Measurements from ENCODE around the gene HAPLN2.
A peak's percentile ranks its signal among the peaks of the same experiment; 100 is the strongest.

The HAPLN2 gene

DNA sequence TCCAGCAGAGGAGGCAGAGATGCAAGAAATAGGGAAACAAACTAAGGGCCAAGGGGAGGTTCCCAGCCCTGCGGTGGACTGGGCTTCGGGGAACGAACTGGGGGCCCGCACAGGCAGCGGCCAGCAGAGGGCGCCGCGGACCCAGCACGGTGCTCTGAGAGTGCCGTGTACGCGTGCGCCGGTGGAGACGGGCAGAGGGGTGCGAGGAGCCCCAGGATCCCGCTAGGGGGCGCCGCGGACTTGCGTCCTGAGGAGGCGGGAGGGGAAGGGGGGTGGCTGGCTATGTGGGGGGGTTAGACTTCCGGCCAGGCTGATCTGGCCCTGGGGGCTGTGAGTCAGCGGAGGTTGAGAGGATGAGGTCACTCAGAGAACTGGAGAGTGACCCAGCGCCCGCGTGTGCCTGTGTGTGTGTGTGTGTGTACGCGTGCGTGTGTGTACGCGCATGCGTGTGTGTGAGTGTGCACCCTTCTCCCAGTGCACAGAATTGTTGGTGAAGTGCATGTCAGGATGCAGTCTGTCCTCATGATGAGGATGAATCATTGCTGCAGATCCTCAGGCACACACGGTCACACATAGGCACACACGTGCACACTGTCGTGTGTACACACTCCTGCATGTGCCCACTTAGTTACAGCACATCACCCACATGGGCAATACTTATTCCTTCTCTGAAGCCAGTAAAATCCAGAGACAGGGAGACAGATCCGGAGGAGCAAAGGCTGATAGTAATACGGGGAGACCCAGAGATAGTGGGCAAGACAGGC is 41.0 kb downstream of the HAPLN2 start:
- peaks cover 53% of the 10 kb centered on the region for H3K4me1 ChIP-seq (ENCODE audit: control insufficient read depth, insufficient read depth, low read length, poor library complexity, severe bottlenecking)
- H3K36me3 ChIP-seq (ENCODE audit: control insufficient read depth, insufficient read depth, low read length), result no peaks in the 10 kb centered on the region
- H3K27me3 ChIP-seq (replicated peaks; ENCODE audit: control insufficient read depth, insufficient read depth, low read length, poor library complexity, severe bottlenecking), result peaks cover 14% of the 10 kb centered on the region
- no peak overlapping the region for H3K4me3 ChIP-seq (ENCODE audit: insufficient read depth, low read depth, low read length, poor library complexity, severe bottlenecking)
- peak; percentile 72 to 83 (median 83) for DNase-seq
- H3K27ac ChIP-seq (ENCODE audit: insufficient read depth, low read length, poor library complexity, severe bottlenecking), result no peak overlapping the region
- H3K9me3 ChIP-seq (ENCODE audit: control insufficient read depth, low read length), result no peaks in the 10 kb centered on the region

DNA sequence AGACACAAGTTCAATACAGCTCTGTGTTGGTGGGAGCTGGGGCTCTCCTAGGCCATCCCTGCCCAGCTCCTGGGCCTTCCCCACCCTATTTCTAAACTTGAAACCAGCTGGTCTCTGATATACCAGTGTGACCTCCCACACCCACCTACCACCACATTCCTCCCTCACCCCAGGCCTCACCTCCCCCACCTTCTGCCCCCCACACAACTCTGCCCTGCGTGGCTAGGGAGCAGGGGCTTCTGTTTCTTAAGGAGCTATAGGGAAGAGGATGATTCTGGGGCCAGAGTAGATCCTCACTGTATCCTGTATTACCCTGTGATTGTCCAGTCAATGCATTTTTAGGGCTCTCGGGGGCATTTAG is 41.5 kb downstream of the HAPLN2 start:
- peaks cover 14% of the 10 kb centered on the region for H3K27me3 ChIP-seq (replicated peaks; ENCODE audit: control insufficient read depth, insufficient read depth, low read length, poor library complexity, severe bottlenecking)
- no peak overlapping the region for H3K27ac ChIP-seq (ENCODE audit: insufficient read depth, low read length, poor library complexity, severe bottlenecking)
- H3K4me3 ChIP-seq (ENCODE audit: insufficient read depth, low read depth, low read length, poor library complexity, severe bottlenecking), result no peak overlapping the region
- H3K36me3 ChIP-seq (ENCODE audit: control insufficient read depth, insufficient read depth, low read length), result no peaks in the 10 kb centered on the region
- peaks cover 53% of the 10 kb centered on the region for H3K4me1 ChIP-seq (ENCODE audit: control insufficient read depth, insufficient read depth, low read length, poor library complexity, severe bottlenecking)
- DNase-seq, result no peak
- H3K9me3 ChIP-seq (ENCODE audit: control insufficient read depth, low read length), result no peaks in the 10 kb centered on the region

GRCh38 chr1:156662005-156662799 is 43.0 kb downstream of the HAPLN2 start:
- Histone ChIP-seq H3K27ac (ENCODE audit: insufficient read depth, low read length, poor library complexity, severe bottlenecking) (no peak overlapping the region), H3K36me3 (ENCODE audit: control insufficient read depth, insufficient read depth, low read length) (no peaks in the 10 kb centered on the region), H3K27me3 (replicated peaks; ENCODE audit: control insufficient read depth, insufficient read depth, low read length, poor library complexity, severe bottlenecking) (peaks cover 1% of the 10 kb centered on the region), H3K4me3 (ENCODE audit: insufficient read depth, low read depth, low read length, poor library complexity, severe bottlenecking) (no peak overlapping the region), H3K4me1 (ENCODE audit: control insufficient read depth, insufficient read depth, low read length, poor library complexity, severe bottlenecking) (peaks cover 43% of the 10 kb centered on the region), H3K9me3 (ENCODE audit: control insufficient read depth, low read length) (no peaks in the 10 kb centered on the region)
- no peak for DNase-seq

DNA sequence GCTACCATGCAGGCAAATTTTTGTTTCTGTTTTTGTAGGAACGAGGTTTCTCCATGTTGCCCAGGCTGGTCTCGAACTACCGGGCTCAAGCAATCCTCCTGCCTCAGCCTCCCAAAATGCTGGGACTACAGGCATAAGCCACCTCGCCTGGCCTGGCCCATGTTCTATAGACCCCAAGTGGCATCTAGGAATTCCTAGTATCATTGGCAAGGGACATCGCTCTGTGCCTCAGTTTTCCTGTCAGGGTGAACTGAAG is 43.5 kb downstream of the HAPLN2 start:
- Histone ChIP-seq H3K9me3 (ENCODE audit: control insufficient read depth, low read length) (no peaks in the 10 kb centered on the region), H3K4me3 (ENCODE audit: insufficient read depth, low read depth, low read length, poor library complexity, severe bottlenecking) (no peak overlapping the region), H3K4me1 (ENCODE audit: control insufficient read depth, insufficient read depth, low read length, poor library complexity, severe bottlenecking) (peaks cover 38% of the 10 kb centered on the region), H3K36me3 (ENCODE audit: control insufficient read depth, insufficient read depth, low read length) (no peaks in the 10 kb centered on the region), H3K27ac (ENCODE audit: insufficient read depth, low read length, poor library complexity, severe bottlenecking) (no peak overlapping the region), H3K27me3 (replicated peaks; ENCODE audit: control insufficient read depth, insufficient read depth, low read length, poor library complexity, severe bottlenecking) (no peaks in the 10 kb centered on the region)
- DNase-seq, result no peak

DNA sequence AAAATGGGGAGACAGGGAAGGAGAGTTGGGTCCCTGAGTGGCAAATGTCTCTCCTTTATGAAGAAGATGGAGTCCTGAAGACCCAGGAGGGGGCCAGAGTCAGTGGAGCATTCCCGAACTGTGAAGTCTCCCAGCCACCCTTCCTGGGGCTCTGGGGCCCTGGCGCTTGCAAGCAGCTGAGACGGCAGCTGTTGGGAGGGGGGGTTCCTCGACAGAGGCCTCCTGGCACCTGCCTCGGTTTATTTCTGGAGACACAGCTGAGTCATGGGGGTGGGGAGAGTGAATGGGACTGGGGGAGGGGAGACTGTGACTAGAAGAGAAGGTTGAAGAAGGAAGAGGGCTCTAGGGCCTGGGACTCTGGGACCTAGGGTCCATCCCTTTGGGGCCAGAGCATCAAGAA is 44.0 kb downstream of the HAPLN2 start:
- Histone ChIP-seq H3K4me3 (ENCODE audit: insufficient read depth, low read depth, low read length, poor library complexity, severe bottlenecking) (no peak overlapping the region), H3K4me1 (ENCODE audit: control insufficient read depth, insufficient read depth, low read length, poor library complexity, severe bottlenecking) (peaks cover 35% of the 10 kb centered on the region), H3K27ac (ENCODE audit: insufficient read depth, low read length, poor library complexity, severe bottlenecking) (no peak overlapping the region), H3K36me3 (ENCODE audit: control insufficient read depth, insufficient read depth, low read length) (no peaks in the 10 kb centered on the region), H3K9me3 (ENCODE audit: control insufficient read depth, low read length) (no peaks in the 10 kb centered on the region), H3K27me3 (replicated peaks; ENCODE audit: control insufficient read depth, insufficient read depth, low read length, poor library complexity, severe bottlenecking) (no peaks in the 10 kb centered on the region)
- no peak for DNase-seq

GRCh38 chr1:156664046-156664766 is 45.0 kb downstream of the HAPLN2 start:
- H3K27ac ChIP-seq (ENCODE audit: insufficient read depth, low read length, poor library complexity, severe bottlenecking), result no peak overlapping the region
- H3K9me3 ChIP-seq (ENCODE audit: control insufficient read depth, low read length), result no peaks in the 10 kb centered on the region
- H3K4me1 ChIP-seq (ENCODE audit: control insufficient read depth, insufficient read depth, low read length, poor library complexity, severe bottlenecking), result peaks cover 32% of the 10 kb centered on the region
- no peak for DNase-seq
- H3K36me3 ChIP-seq (ENCODE audit: control insufficient read depth, insufficient read depth, low read length), result no peaks in the 10 kb centered on the region
- no peak overlapping the region for H3K4me3 ChIP-seq (ENCODE audit: insufficient read depth, low read depth, low read length, poor library complexity, severe bottlenecking)
- no peaks in the 10 kb centered on the region for H3K27me3 ChIP-seq (replicated peaks; ENCODE audit: control insufficient read depth, insufficient read depth, low read length, poor library complexity, severe bottlenecking)

DNA sequence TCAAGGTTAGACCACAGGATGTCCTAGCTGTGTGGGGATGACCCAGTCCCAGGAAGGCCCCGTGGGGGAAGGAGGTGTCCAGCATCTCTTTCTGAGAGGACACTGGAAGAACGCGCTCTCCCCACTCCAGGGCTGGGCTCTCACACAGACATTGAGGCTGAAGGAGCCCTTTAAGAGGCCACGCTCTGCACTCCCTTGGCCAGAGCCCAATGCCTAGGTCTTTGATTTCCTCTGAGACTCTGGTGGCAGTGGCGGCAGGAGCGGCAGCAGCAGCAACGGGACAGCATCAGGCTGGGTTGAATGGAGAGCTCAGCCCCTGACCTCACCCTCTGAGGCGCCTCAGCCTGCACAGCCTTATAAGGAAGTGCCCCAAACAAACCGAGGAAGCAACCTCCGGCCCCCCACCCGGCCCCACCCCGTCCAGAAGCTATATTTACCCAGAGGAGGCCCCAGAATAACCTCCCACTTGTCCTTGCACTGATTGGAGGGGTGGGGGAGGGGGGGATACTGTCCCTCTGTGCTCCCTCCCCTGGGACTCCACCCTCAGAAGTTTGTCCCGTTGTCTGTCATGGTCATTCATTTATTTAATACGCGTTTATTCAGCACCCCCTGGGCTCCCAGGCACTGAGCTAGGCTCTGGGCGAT is 45.7 kb downstream of the HAPLN2 start:
- Histone ChIP-seq H3K36me3 (ENCODE audit: control insufficient read depth, insufficient read depth, low read length) (no peaks in the 10 kb centered on the region), H3K27me3 (replicated peaks; ENCODE audit: control insufficient read depth, insufficient read depth, low read length, poor library complexity, severe bottlenecking) (no peaks in the 10 kb centered on the region), H3K9me3 (ENCODE audit: control insufficient read depth, low read length) (no peaks in the 10 kb centered on the region), H3K27ac (ENCODE audit: insufficient read depth, low read length, poor library complexity, severe bottlenecking) (no peak overlapping the region), H3K4me3 (ENCODE audit: insufficient read depth, low read depth, low read length, poor library complexity, severe bottlenecking) (no peak overlapping the region), H3K4me1 (ENCODE audit: control insufficient read depth, insufficient read depth, low read length, poor library complexity, severe bottlenecking) (peaks cover 25% of the 10 kb centered on the region)
- no peak for DNase-seq

DNA sequence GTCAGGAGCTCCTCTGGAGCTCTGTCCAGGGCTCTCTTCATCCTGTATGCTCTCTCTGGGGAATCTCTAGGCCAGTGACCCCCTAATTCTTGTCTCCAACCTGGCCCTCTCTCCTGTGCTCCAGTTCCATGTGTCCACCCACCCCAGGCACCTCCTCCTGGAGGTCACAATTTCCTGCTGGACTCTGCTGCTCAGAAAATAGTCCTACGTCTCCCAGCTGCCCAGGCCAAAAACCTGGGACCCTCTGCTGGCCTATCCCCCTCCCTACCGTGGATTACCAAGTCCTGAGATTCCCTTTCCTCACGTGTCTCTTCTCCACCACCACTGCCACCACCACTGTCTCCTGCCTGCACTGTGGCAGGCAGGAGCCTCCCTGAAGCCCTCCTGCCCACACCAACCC is 46.3 kb downstream of the HAPLN2 start:
- Histone ChIP-seq H3K27me3 (replicated peaks; ENCODE audit: control insufficient read depth, insufficient read depth, low read length, poor library complexity, severe bottlenecking) (no peaks in the 10 kb centered on the region), H3K27ac (ENCODE audit: insufficient read depth, low read length, poor library complexity, severe bottlenecking) (no peak overlapping the region), H3K4me1 (ENCODE audit: control insufficient read depth, insufficient read depth, low read length, poor library complexity, severe bottlenecking) (peaks cover 20% of the 10 kb centered on the region)

GRCh38 chr1:156666862-156667609 is 47.8 kb downstream of the HAPLN2 start:
- no peaks in the 10 kb centered on the region for H3K36me3 ChIP-seq (ENCODE audit: control insufficient read depth, insufficient read depth, low read length)

More for the DNA sequence above, 46.3 kb downstream of the HAPLN2 start:
- Histone ChIP-seq H3K9me3 (ENCODE audit: control insufficient read depth, low read length) (no peaks in the 10 kb centered on the region), H3K4me3 (ENCODE audit: insufficient read depth, low read depth, low read length, poor library complexity, severe bottlenecking) (no peak overlapping the region), H3K36me3 (ENCODE audit: control insufficient read depth, insufficient read depth, low read length) (no peaks in the 10 kb centered on the region)
- no peak for DNase-seq

More at GRCh38 chr1:156666862-156667609, 47.8 kb downstream of the HAPLN2 start:
- Histone ChIP-seq H3K9me3 (ENCODE audit: control insufficient read depth, low read length) (no peaks in the 10 kb centered on the region), H3K4me3 (ENCODE audit: insufficient read depth, low read depth, low read length, poor library complexity, severe bottlenecking) (no peak overlapping the region), H3K4me1 (ENCODE audit: control insufficient read depth, insufficient read depth, low read length, poor library complexity, severe bottlenecking) (peaks cover 6% of the 10 kb centered on the region), H3K27me3 (replicated peaks; ENCODE audit: control insufficient read depth, insufficient read depth, low read length, poor library complexity, severe bottlenecking) (no peaks in the 10 kb centered on the region), H3K27ac (ENCODE audit: insufficient read depth, low read length, poor library complexity, severe bottlenecking) (no peak overlapping the region)
- DNase-seq, result no peak
